Measurements from ENCODE around the gene RSRC1.

Gene RSRC1

DNA sequence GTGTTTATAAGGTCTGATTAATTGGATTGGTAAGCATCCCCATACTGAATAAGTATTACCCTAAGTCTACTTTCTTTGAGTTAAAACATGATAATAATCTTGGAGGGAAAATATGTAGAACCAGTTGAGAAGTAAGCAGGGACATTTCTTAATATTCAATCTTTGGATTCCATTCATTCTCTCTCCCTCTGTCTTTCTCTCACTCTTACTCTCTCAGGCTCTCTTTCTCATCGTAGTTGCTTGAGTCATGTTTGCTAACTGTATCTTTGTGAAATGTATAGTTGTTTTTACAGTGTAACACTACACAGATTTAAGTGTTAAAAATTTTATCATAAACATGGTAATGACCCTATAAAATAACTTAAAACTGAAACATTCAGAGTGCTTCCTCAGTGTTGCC is 163.8 kb downstream of the RSRC1 start:
- Histone ChIP-seq H3K4me1 (ENCODE audit: insufficient read depth, low read length) (no peaks in the 10 kb centered on the region), H3K4me3 (ENCODE audit: low read depth in 1 of 2, low read length in 2 of 2) (no peak overlapping the region)

GRCh38 chr3:158278187-158278586 is 168.3 kb downstream of the RSRC1 start:
- Histone ChIP-seq H3K27ac (ENCODE audit: low read length) (no peak overlapping the region), H4K20me1 (ENCODE audit: insufficient read depth, low read length) (no peaks in the 10 kb centered on the region), H3K79me2 (ENCODE audit: insufficient read depth, low read length) (no peaks in the 10 kb centered on the region), H3K4me2 (ENCODE audit: insufficient read depth, low read length) (no peak overlapping the region), H3K4me3 (ENCODE audit: low read depth in 1 of 2, low read length in 2 of 2) (no peak overlapping the region), H3K9ac (ENCODE audit: low read depth, low read length) (no peak overlapping the region), H3K9me3 (ENCODE audit: insufficient read depth, low read length, severe bottlenecking) (no peaks in the 10 kb centered on the region), H3K4me1 (ENCODE audit: insufficient read depth, low read length) (no peaks in the 10 kb centered on the region), H2AFZ (ENCODE audit: low read depth, low read length) (no peak overlapping the region), H3K27me3 (ENCODE audit: insufficient read depth, low read length, poor library complexity) (no peaks in the 10 kb centered on the region), H3K36me3 (ENCODE audit: insufficient read depth, low read length) (peaks cover 16% of the 10 kb centered on the region; the same call in 1 of the 2 replicates)
- DNase-seq (no peak), ATAC-seq (ENCODE audit: insufficient read depth, low read depth) (no peak)
- TF ChIP-seq EZH2 (IDR thresholded peaks at IDR 0.05; ENCODE audit: borderline replicate concordance, low read depth, low read length, severe bottlenecking) = no peak
- TF ChIP-seq, protein P1, sequence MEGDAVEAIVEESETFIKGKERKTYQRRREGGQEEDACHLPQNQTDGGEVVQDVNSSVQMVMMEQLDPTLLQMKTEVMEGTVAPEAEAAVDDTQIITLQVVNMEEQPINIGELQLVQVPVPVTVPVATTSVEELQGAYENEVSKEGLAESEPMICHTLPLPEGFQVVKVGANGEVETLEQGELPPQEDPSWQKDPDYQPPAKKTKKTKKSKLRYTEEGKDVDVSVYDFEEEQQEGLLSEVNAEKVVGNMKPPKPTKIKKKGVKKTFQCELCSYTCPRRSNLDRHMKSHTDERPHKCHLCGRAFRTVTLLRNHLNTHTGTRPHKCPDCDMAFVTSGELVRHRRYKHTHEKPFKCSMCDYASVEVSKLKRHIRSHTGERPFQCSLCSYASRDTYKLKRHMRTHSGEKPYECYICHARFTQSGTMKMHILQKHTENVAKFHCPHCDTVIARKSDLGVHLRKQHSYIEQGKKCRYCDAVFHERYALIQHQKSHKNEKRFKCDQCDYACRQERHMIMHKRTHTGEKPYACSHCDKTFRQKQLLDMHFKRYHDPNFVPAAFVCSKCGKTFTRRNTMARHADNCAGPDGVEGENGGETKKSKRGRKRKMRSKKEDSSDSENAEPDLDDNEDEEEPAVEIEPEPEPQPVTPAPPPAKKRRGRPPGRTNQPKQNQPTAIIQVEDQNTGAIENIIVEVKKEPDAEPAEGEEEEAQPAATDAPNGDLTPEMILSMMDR (IDR thresholded peaks at IDR 0.05; ENCODE audit: borderline replicate concordance, extremely low read depth, low read length, poor library complexity, severe bottlenecking) = no peak

More for the DNA sequence above, 163.8 kb downstream of the RSRC1 start:
- Histone ChIP-seq H3K27ac (ENCODE audit: low read length) (no peak overlapping the region), H3K9ac (ENCODE audit: low read depth, low read length) (no peak overlapping the region), H2AFZ (ENCODE audit: low read depth, low read length) (no peak overlapping the region), H3K9me3 (ENCODE audit: insufficient read depth, low read length, severe bottlenecking) (no peaks in the 10 kb centered on the region), H3K4me2 (ENCODE audit: insufficient read depth, low read length) (no peak overlapping the region), H3K27me3 (ENCODE audit: insufficient read depth, low read length, poor library complexity) (no peaks in the 10 kb centered on the region), H3K36me3 (ENCODE audit: insufficient read depth, low read length) (peaks cover 13% of the 10 kb centered on the region; the same call in 1 of the 2 replicates), H4K20me1 (ENCODE audit: insufficient read depth, low read length) (no peaks in the 10 kb centered on the region), H3K79me2 (ENCODE audit: insufficient read depth, low read length) (no peaks in the 10 kb centered on the region)
- no peak for DNase-seq
- TF ChIP-seq, protein P1 (IDR thresholded peaks at IDR 0.05; ENCODE audit: borderline replicate concordance, extremely low read depth, low read length, poor library complexity, severe bottlenecking) = no peak
- no peak for TF ChIP-seq EZH2 (IDR thresholded peaks at IDR 0.05; ENCODE audit: borderline replicate concordance, low read depth, low read length, severe bottlenecking)
- ATAC-seq (ENCODE audit: insufficient read depth, low read depth) = no peak

DNA sequence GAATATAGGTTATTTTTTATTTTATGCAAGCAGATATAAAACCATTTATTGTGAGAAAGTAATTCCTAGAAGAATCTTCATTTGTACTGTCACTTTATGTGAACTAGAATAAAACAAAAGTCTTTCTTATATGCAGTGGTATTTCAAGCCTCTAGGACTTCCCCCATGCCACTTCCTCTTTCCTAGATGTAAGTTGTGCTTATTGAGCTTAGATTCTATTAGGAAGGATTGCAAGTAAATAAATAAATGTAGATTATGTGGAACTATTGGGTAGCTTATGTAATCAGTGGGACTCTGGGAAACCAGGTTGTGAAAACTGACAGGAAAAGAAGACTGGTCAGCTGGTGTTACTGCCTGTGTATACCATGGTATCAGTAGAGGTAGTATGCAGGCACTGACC is 169.7 kb downstream of the RSRC1 start:
- no peak overlapping the region for H3K9ac ChIP-seq (ENCODE audit: low read depth, low read length)
- H3K4me2 ChIP-seq (ENCODE audit: insufficient read depth, low read length) = no peak overlapping the region
- no peaks in the 10 kb centered on the region for H3K9me3 ChIP-seq (ENCODE audit: insufficient read depth, low read length, severe bottlenecking)
- no peaks in the 10 kb centered on the region for H3K79me2 ChIP-seq (ENCODE audit: insufficient read depth, low read length)
- no peaks in the 10 kb centered on the region for H3K27me3 ChIP-seq (ENCODE audit: insufficient read depth, low read length, poor library complexity)
- TF ChIP-seq, protein P1 (IDR thresholded peaks at IDR 0.05; ENCODE audit: borderline replicate concordance, extremely low read depth, low read length, poor library complexity, severe bottlenecking) = no peak
- TF ChIP-seq EZH2 (IDR thresholded peaks at IDR 0.05; ENCODE audit: borderline replicate concordance, low read depth, low read length, severe bottlenecking) = no peak
- peaks cover 13% of the 10 kb centered on the region; the same call in 1 of the 2 replicates for H3K36me3 ChIP-seq (ENCODE audit: insufficient read depth, low read length)
- H3K4me3 ChIP-seq (ENCODE audit: low read depth in 1 of 2, low read length in 2 of 2) = no peak overlapping the region
- no peak overlapping the region for H2AFZ ChIP-seq (ENCODE audit: low read depth, low read length)
- DNase-seq = no peak
- no peak for ATAC-seq (ENCODE audit: insufficient read depth, low read depth)
- no peak overlapping the region for H3K27ac ChIP-seq (ENCODE audit: low read length)
- H3K4me1 ChIP-seq (ENCODE audit: insufficient read depth, low read length) = no peaks in the 10 kb centered on the region
- H4K20me1 ChIP-seq (ENCODE audit: insufficient read depth, low read length) = no peaks in the 10 kb centered on the region

GRCh38 chr3:158295771-158296170 is 185.9 kb downstream of the RSRC1 start:
- no peaks in the 10 kb centered on the region for H4K20me1 ChIP-seq (ENCODE audit: insufficient read depth, low read length)
- no peaks in the 10 kb centered on the region for H3K4me1 ChIP-seq (ENCODE audit: insufficient read depth, low read length)
- TF ChIP-seq EZH2 (IDR thresholded peaks at IDR 0.05; ENCODE audit: borderline replicate concordance, low read depth, low read length, severe bottlenecking) = no peak
- TF ChIP-seq, protein P1 (IDR thresholded peaks at IDR 0.05; ENCODE audit: borderline replicate concordance, extremely low read depth, low read length, poor library complexity, severe bottlenecking) = no peak
- H3K9ac ChIP-seq (ENCODE audit: low read depth, low read length) = no peak overlapping the region
- H3K36me3 ChIP-seq (ENCODE audit: insufficient read depth, low read length) = no peaks in the 10 kb centered on the region
- H3K27me3 ChIP-seq (ENCODE audit: insufficient read depth, low read length, poor library complexity) = no peaks in the 10 kb centered on the region
- ATAC-seq (ENCODE audit: insufficient read depth, low read depth) (no peak), DNase-seq (no peak)
- no peak overlapping the region for H3K4me2 ChIP-seq (ENCODE audit: insufficient read depth, low read length)
- no peak overlapping the region for H2AFZ ChIP-seq (ENCODE audit: low read depth, low read length)
- no peaks in the 10 kb centered on the region for H3K9me3 ChIP-seq (ENCODE audit: insufficient read depth, low read length, severe bottlenecking)
- H3K4me3 ChIP-seq (ENCODE audit: low read depth in 1 of 2, low read length in 2 of 2) = no peak overlapping the region
- no peaks in the 10 kb centered on the region for H3K79me2 ChIP-seq (ENCODE audit: insufficient read depth, low read length)
- H3K27ac ChIP-seq (ENCODE audit: low read length) = no peak overlapping the region
